ENCODE data around the gene ATAD1.
"Not testable (repeated sequence)": the region's sequence is repeated elsewhere in the genome, so short reads cannot be mapped to it uniquely, and the experiment has no call there.

ATAD1 gene

GRCh38 chr10:87849001-87849400, 31.0 kb upstream of the ATAD1 start:
- Histone ChIP-seq H3K36me3 (replicated peaks; ENCODE audit: low read depth, low read length) (no peaks in the 10 kb centered on the region), H3K9me3 (ENCODE audit: insufficient read depth, low read length) (no peaks in the 10 kb centered on the region), H3K27me3 (ENCODE audit: low read depth, low read length) (no peaks in the 10 kb centered on the region), H3K27ac (ENCODE audit: low read length) (no peak overlapping the region), H4K20me1 (ENCODE audit: insufficient read depth, low read length) (no peaks in the 10 kb centered on the region), H2AFZ (ENCODE audit: low read depth, low read length) (no peak overlapping the region), H3K4me3 (ENCODE audit: low read length) (no peak overlapping the region), H3K79me2 (ENCODE audit: low read length) (no peaks in the 10 kb centered on the region), H3K4me1 (ENCODE audit: low read length) (peaks cover 11% of the 10 kb centered on the region), H3K9ac (ENCODE audit: low read length) (no peak overlapping the region), H3K4me2 (ENCODE audit: low read length) (no peak overlapping the region)
- TF ChIP-seq CTCF (IDR thresholded peaks at IDR 0.05; ENCODE audit: low read depth, low read length): no peak
- no peak for TF ChIP-seq EZH2phosphoT487 (IDR thresholded peaks at IDR 0.05; ENCODE audit: low read depth)

- no peaks in the 10 kb centered on the region for H3K36me3 ChIP-seq (replicated peaks; ENCODE audit: low read depth, low read length)
- no peak overlapping the region for H3K9ac ChIP-seq (ENCODE audit: low read length)
Observed at GRCh38 chr10:87847550-87847949, 29.5 kb upstream of the ATAD1 start.

GRCh38 chr10:87846711-87847110, 28.7 kb upstream of the ATAD1 start:
- not testable (repeated sequence) for H3K36me3 ChIP-seq (replicated peaks; ENCODE audit: low read depth, low read length); H3K9me3 ChIP-seq (ENCODE audit: insufficient read depth, low read length); H3K9ac ChIP-seq (ENCODE audit: low read length); H3K27me3 ChIP-seq (ENCODE audit: low read depth, low read length); H3K27ac ChIP-seq (ENCODE audit: low read length); H4K20me1 ChIP-seq (ENCODE audit: insufficient read depth, low read length); H3K79me2 ChIP-seq (ENCODE audit: low read length); H3K4me3 ChIP-seq (ENCODE audit: low read length); H3K4me2 ChIP-seq (ENCODE audit: low read length); H2AFZ ChIP-seq (ENCODE audit: low read depth, low read length)
- peaks cover 11% of the 10 kb centered on the region for H3K4me1 ChIP-seq (ENCODE audit: low read length)

More at GRCh38 chr10:87847550-87847949, 29.5 kb upstream of the ATAD1 start:
- no peaks in the 10 kb centered on the region for H4K20me1 ChIP-seq (ENCODE audit: insufficient read depth, low read length)
- no peaks in the 10 kb centered on the region for H3K9me3 ChIP-seq (ENCODE audit: insufficient read depth, low read length)
- no peaks in the 10 kb centered on the region for H3K27me3 ChIP-seq (ENCODE audit: low read depth, low read length)
- no peak overlapping the region for H3K27ac ChIP-seq (ENCODE audit: low read length)
- no peak for TF ChIP-seq EZH2phosphoT487 (IDR thresholded peaks at IDR 0.05; ENCODE audit: low read depth)
- no peak for TF ChIP-seq CTCF (IDR thresholded peaks at IDR 0.05; ENCODE audit: low read depth, low read length)
- no peak overlapping the region for H3K4me3 ChIP-seq (ENCODE audit: low read length)
- H3K4me2 ChIP-seq (ENCODE audit: low read length): no peak overlapping the region
- H3K79me2 ChIP-seq (ENCODE audit: low read length): no peaks in the 10 kb centered on the region
- no peak overlapping the region for H2AFZ ChIP-seq (ENCODE audit: low read depth, low read length)
- H3K4me1 ChIP-seq (ENCODE audit: low read length): peaks cover 11% of the 10 kb centered on the region

GRCh38 chr10:87846023-87846422, 28.0 kb upstream of the ATAD1 start:
- no peak overlapping the region for H3K4me2 ChIP-seq (ENCODE audit: low read length)
- H3K4me1 ChIP-seq (ENCODE audit: low read length): peaks cover 8% of the 10 kb centered on the region

More at GRCh38 chr10:87846023-87846422, 28.0 kb upstream of the ATAD1 start:
- Histone ChIP-seq H3K79me2 (ENCODE audit: low read length) (no peaks in the 10 kb centered on the region), H3K27me3 (ENCODE audit: low read depth, low read length) (no peaks in the 10 kb centered on the region), H3K9ac (ENCODE audit: low read length) (no peak overlapping the region), H3K9me3 (ENCODE audit: insufficient read depth, low read length) (no peaks in the 10 kb centered on the region), H4K20me1 (ENCODE audit: insufficient read depth, low read length) (no peaks in the 10 kb centered on the region), H3K27ac (ENCODE audit: low read length) (no peak overlapping the region), H3K4me3 (ENCODE audit: low read length) (no peak overlapping the region), H3K36me3 (replicated peaks; ENCODE audit: low read depth, low read length) (no peaks in the 10 kb centered on the region), H2AFZ (ENCODE audit: low read depth, low read length) (no peak overlapping the region)
- TF ChIP-seq EZH2phosphoT487 (IDR thresholded peaks at IDR 0.05; ENCODE audit: low read depth) (no peak), CTCF (IDR thresholded peaks at IDR 0.05; ENCODE audit: low read depth, low read length) (no peak)
